GM23338 (cell line): ENCODE results near the gene KCNIP1. TPM values are rescaled to one million over a fixed set of nuclear protein-coding genes. Genes with fewer than 3 reads are reported as not detected.
A peak's percentile ranks its signal among the peaks of the same experiment; 100 is the strongest.

Experiments
- ATAC-seq: fragments of 200-7000 bp; cut with Tn5 transposase; 3 replicates; pipeline ENCODE4 v1.9.1; 2020
- DNase-seq: peaks from one replicate; pipeline ENCODE4 v3.0.0-alpha.2; 2015; ENCODE audit warnings: low spot score
- H2AFZ ChIP-seq: fragments of 200-600 bp; sonication (generic); 2 replicates; pipeline ENCODE4 v1.8.0; 2016; ENCODE audit warnings: antibody characterized with exemption, mild to moderate bottlenecking, moderate library complexity
- H3F3A ChIP-seq: fragments of 200-600 bp; sonication (generic); replicated peaks from 2 replicates; pipeline ENCODE4 v1.8.0; 2017; ENCODE audit warnings: antibody characterized with exemption, mixed run types, low read depth
- H3K27ac ChIP-seq: fragments of 200-600 bp; sonication (generic); 2 replicates; pipeline ENCODE4 v1.6.1; 2016; ENCODE audit warnings: low read depth
- H3K27me3 ChIP-seq: fragments of 200-600 bp; sonication (generic); 2 replicates; pipeline ENCODE4 v1.8.0; 2016; ENCODE audit warnings: mild to moderate bottlenecking, mixed run types, moderate library complexity; ENCODE audit not compliant: insufficient read depth
- H3K36me3 ChIP-seq: fragments of 200-600 bp; sonication (generic); 2 replicates; pipeline ENCODE4 v1.8.0; 2016; ENCODE audit warnings: mild to moderate bottlenecking; ENCODE audit not compliant: insufficient read depth
- H3K4me1 ChIP-seq: fragments of 200-600 bp; sonication (generic); 2 replicates; pipeline ENCODE4 v1.8.0; 2016; ENCODE audit warnings: mild to moderate bottlenecking, moderate library complexity; ENCODE audit not compliant: insufficient read depth
- H3K4me2 ChIP-seq: fragments of 200-600 bp; sonication (generic); 2 replicates; pipeline ENCODE4 v1.7.1; 2017; ENCODE audit warnings: mixed run types
- H3K4me3 ChIP-seq: fragments of 200-600 bp; sonication (generic); 2 replicates; pipeline ENCODE4 v1.6.1; 2016; ENCODE audit warnings: mixed run types
- H3K79me2 ChIP-seq: fragments of 200-600 bp; sonication (generic); replicated peaks from 2 replicates; pipeline ENCODE4 v1.8.0; 2017; ENCODE audit warnings: mild to moderate bottlenecking; ENCODE audit not compliant: insufficient read depth
- H3K9me2 ChIP-seq: fragments of 200-600 bp; sonication (generic); 2 replicates; pipeline ENCODE4 v1.8.0; 2017; ENCODE audit not compliant: insufficient read depth
- H4K20me1 ChIP-seq: fragments of 200-600 bp; sonication (generic); replicated peaks from 2 replicates; pipeline ENCODE4 v1.8.0; 2017; ENCODE audit warnings: mild to moderate bottlenecking; ENCODE audit not compliant: insufficient read depth
- H3K27ac Mint-ChIP-seq: 2 replicates; pipeline ENCODE4 v1.8.0; 2020; ENCODE audit warnings: inconsistent platforms, mild to moderate bottlenecking, moderate library complexity, mixed read lengths
- H3K27me3 Mint-ChIP-seq: 3 replicates; pipeline ENCODE4 v1.8.0; 2022; ENCODE audit warnings: low read depth, mild to moderate bottlenecking, moderate library complexity, mixed read lengths, inconsistent platforms; ENCODE audit not compliant: insufficient read depth, poor library complexity
- H3K36me3 Mint-ChIP-seq: 3 replicates; pipeline ENCODE4 v1.8.0; 2021; ENCODE audit warnings: low read depth, mild to moderate bottlenecking, inconsistent platforms, moderate library complexity, mixed read lengths
- H3K4me1 Mint-ChIP-seq: 3 replicates; pipeline ENCODE4 v1.8.0; 2020; ENCODE audit warnings: mild to moderate bottlenecking, inconsistent platforms, mixed read lengths
- H3K4me3 Mint-ChIP-seq: 3 replicates; pipeline ENCODE4 v1.8.0; 2021; ENCODE audit warnings: moderate library complexity, mild to moderate bottlenecking, inconsistent platforms, mixed read lengths
- H3K9me3 Mint-ChIP-seq: 3 replicates; pipeline ENCODE4 v1.8.0; 2020; ENCODE audit warnings: moderate library complexity, mild to moderate bottlenecking, inconsistent platforms, mixed read lengths
- EZH2 ChIP-seq: fragments of 200-600 bp; sonication (generic); IDR thresholded peaks from one replicate; pipeline ENCODE4 v1.8.0; 2017; ENCODE audit warnings: antibody characterized with exemption, mild to moderate bottlenecking, low read depth; ENCODE audit not compliant: unreplicated experiment
- NANOG ChIP-seq: IDR thresholded peaks from 2 replicates; pipeline ENCODE4 v1.6.1; 2016; ENCODE audit warnings: antibody characterized with exemption, borderline replicate concordance
- POLR2AphosphoS5 ChIP-seq: IDR thresholded peaks from 2 replicates; pipeline ENCODE4 v1.6.1; 2016; ENCODE audit warnings: antibody characterized with exemption, low read depth
- ZNF114 ChIP-seq: fragments of 250-450 bp; sonication (Bioruptor Pico); IDR thresholded peaks from 2 replicates; pipeline ENCODE4 v1.5.0; 2020; ENCODE audit warnings: mild to moderate bottlenecking, moderate library complexity
- ZNF331 ChIP-seq: fragments of 250-450 bp; sonication (Bioruptor Pico); IDR thresholded peaks from 2 replicates; pipeline ENCODE4 v1.5.0; 2020; ENCODE audit warnings: low read depth, mild to moderate bottlenecking, moderate library complexity
- polyA plus RNA-seq: library from polyadenylated mRNA; unstranded; fragments of >200 nt; fragmentation: Nextera tagmentation; extraction: Ambion mirVana; gene quantifications from 2 replicates; pipeline ENCODE4 v1.2.1, GENCODE V29; 2016
- total RNA-seq: library from RNA; depleted of rRNA; stranded (reverse); fragments of >200 nt; shearing (Covaris generic); gene quantifications from 2 replicates; pipeline ENCODE4 v1.2.3, GENCODE V29; 2014
- TF ChIP-seq, protein P1 (sequence below): IDR thresholded peaks from 2 replicates; pipeline ENCODE4 v1.6.1; 2016; ENCODE audit warnings: antibody characterized with exemption
- TF ChIP-seq, protein P2 (sequence below): fragments of 250-450 bp; sonication (Bioruptor Pico); IDR thresholded peaks from 2 replicates; pipeline ENCODE4 v1.5.0; 2020; ENCODE audit warnings: mild to moderate bottlenecking, moderate library complexity
- TF ChIP-seq, protein P3 (sequence below), 2 experiments: fragments of 200-600 bp in 1 of 2; sonication (generic) in 1 of 2; conservative IDR thresholded peaks; 2 replicates each; pipeline versions ENCODE4 v1.5.1 to v1.6.1; 2016 to 2017; ENCODE audit warnings: antibody characterized with exemption in 2 of 2, low read depth in 2 of 2, mild to moderate bottlenecking in 2 of 2, moderate library complexity in 1 of 2

KCNIP1 gene
- total and polyA plus RNA-seq, 2 experiments from 2014 or later: 0.31 to 0.87 TPM

DNA sequence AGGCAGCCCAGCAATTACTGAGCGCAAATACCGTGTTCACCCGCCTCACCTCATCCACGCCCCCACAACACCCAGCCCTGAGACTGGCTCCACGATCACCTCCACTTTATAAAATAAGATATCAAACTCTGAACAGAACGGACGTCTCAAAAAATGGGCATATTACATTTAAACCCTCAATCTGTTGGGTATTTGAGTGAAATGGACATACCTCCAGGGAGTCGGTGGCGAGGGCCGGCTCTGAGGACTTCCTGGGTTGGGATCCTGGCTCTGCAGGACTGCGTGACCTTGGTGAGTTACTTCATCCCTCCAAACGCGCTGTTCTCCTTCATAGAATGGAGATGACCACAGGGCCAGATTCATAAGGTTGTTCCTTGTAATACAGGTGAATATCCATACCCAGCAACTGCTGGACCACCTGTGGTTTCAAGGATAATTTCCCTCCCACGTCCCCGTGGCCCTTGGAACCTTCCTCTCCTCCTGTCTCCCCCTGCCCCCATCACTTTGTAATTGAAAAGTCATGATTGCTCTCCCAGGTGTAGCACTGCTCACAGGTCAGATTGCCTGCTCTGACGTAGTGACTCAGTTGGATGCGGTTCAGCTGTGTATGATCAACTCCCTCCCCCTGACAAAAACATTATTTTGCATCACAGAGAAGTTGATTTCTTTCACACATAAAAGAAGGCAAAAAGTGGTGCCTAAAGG lies 135.6 kb downstream of the KCNIP1 start:
- no peaks in the 10 kb centered on the region for H3K36me3 ChIP-seq
- DNase-seq: no peak
- no peaks in the 10 kb centered on the region for H3K79me2 ChIP-seq
- H3K9me3 Mint-ChIP-seq: no peaks in the 10 kb centered on the region; the same call in 2 of the 3 replicates
- H3F3A ChIP-seq: peaks cover 6% of the 10 kb centered on the region; the same call in 1 of the 2 replicates
- peaks cover 17% of the 10 kb centered on the region for H3K4me1 ChIP-seq
- ATAC-seq: peak; percentile 11; the same call in 2 of the 3 replicates
- H2AFZ ChIP-seq: no peak overlapping the region
- no peak overlapping the region for H3K4me3 ChIP-seq
- peak overlapping the region; percentile 65 for H3K4me2 ChIP-seq
- no peak overlapping the region for H3K27ac Mint-ChIP-seq
- TF ChIP-seq, protein P1, sequence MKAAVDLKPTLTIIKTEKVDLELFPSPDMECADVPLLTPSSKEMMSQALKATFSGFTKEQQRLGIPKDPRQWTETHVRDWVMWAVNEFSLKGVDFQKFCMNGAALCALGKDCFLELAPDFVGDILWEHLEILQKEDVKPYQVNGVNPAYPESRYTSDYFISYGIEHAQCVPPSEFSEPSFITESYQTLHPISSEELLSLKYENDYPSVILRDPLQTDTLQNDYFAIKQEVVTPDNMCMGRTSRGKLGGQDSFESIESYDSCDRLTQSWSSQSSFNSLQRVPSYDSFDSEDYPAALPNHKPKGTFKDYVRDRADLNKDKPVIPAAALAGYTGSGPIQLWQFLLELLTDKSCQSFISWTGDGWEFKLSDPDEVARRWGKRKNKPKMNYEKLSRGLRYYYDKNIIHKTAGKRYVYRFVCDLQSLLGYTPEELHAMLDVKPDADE: no peak
- H3K27me3 Mint-ChIP-seq: peaks cover 6% of the 10 kb centered on the region
- peaks cover 25% of the 10 kb centered on the region for H3K4me1 Mint-ChIP-seq
- H3K27ac ChIP-seq: no peak overlapping the region
- H3K27me3 ChIP-seq: no peaks in the 10 kb centered on the region
- H4K20me1 ChIP-seq: no peaks in the 10 kb centered on the region
- H3K36me3 Mint-ChIP-seq: no peaks in the 10 kb centered on the region
- 0 out of 2 replicates have a peak, but pooled peaks cover 7% of the 10 kb centered on the region for H3K9me2 ChIP-seq
- H3K4me3 Mint-ChIP-seq: no peak overlapping the region; the same call in 2 of the 3 replicates

DNA sequence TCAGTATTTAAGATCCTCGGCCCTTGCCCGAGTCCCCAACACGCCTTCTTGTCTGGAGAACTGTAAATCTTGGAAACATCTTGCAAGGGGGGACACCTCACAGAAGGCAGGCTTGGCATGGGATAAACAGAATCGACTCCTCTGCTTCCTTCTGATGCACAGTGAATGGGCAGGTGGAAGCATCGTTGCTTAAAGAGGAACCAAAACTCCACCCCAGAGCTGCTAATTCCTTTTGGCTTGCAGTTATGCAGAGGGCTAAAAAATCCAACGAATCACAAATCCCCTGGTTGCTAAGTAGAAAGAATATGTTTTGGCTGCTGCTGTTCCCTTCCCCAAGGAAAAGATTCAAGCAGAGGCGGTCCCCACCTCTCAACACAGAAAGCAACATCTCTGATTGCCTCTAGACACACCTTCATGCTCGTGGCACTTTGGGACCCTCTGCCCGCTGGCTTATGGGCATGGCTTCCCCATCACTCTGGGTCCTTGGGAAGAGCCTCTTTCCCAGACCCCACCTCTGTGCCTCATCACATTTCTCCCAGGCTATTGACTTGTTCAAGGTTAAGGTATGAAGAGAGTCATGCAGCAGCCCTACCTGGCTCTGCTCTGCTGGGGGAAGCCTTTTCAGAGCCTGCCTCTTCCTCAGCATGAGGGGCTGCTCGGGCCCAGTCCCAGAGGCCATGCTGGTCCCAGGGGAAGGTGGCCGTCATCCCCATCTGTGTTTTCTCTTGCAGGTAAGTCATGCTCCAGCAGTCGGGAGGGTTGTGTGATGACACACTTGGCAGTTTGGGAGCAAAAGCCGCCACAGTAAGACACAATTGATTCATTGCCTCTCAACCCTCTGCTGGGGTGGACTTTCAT lies 137.1 kb downstream of the KCNIP1 start:
- peaks cover 20% of the 10 kb centered on the region for H3K4me1 Mint-ChIP-seq
- ATAC-seq (no peak), DNase-seq (no peak)
- Histone ChIP-seq H3K27ac (no peak overlapping the region), H3K36me3 (no peaks in the 10 kb centered on the region), H3K27me3 (no peaks in the 10 kb centered on the region), H3K4me1 (peaks cover 12% of the 10 kb centered on the region), H3K4me2 (no peak overlapping the region), H3K79me2 (no peaks in the 10 kb centered on the region), H3F3A (peaks cover 4% of the 10 kb centered on the region; the same call in 1 of the 2 replicates), H4K20me1 (no peaks in the 10 kb centered on the region), H2AFZ (no peak overlapping the region), H3K9me2 (0 out of 2 replicates have a peak, but pooled peaks cover 7% of the 10 kb centered on the region), H3K4me3 (no peak overlapping the region)
- no peak overlapping the region for H3K4me3 Mint-ChIP-seq
- H3K9me3 Mint-ChIP-seq: no peaks in the 10 kb centered on the region; the same call in 2 of the 3 replicates
- no peaks in the 10 kb centered on the region for H3K36me3 Mint-ChIP-seq
- H3K27me3 Mint-ChIP-seq: peaks cover 4% of the 10 kb centered on the region
- no peak overlapping the region for H3K27ac Mint-ChIP-seq
- TF ChIP-seq, protein P1: no peak
- TF ChIP-seq, protein P2, sequence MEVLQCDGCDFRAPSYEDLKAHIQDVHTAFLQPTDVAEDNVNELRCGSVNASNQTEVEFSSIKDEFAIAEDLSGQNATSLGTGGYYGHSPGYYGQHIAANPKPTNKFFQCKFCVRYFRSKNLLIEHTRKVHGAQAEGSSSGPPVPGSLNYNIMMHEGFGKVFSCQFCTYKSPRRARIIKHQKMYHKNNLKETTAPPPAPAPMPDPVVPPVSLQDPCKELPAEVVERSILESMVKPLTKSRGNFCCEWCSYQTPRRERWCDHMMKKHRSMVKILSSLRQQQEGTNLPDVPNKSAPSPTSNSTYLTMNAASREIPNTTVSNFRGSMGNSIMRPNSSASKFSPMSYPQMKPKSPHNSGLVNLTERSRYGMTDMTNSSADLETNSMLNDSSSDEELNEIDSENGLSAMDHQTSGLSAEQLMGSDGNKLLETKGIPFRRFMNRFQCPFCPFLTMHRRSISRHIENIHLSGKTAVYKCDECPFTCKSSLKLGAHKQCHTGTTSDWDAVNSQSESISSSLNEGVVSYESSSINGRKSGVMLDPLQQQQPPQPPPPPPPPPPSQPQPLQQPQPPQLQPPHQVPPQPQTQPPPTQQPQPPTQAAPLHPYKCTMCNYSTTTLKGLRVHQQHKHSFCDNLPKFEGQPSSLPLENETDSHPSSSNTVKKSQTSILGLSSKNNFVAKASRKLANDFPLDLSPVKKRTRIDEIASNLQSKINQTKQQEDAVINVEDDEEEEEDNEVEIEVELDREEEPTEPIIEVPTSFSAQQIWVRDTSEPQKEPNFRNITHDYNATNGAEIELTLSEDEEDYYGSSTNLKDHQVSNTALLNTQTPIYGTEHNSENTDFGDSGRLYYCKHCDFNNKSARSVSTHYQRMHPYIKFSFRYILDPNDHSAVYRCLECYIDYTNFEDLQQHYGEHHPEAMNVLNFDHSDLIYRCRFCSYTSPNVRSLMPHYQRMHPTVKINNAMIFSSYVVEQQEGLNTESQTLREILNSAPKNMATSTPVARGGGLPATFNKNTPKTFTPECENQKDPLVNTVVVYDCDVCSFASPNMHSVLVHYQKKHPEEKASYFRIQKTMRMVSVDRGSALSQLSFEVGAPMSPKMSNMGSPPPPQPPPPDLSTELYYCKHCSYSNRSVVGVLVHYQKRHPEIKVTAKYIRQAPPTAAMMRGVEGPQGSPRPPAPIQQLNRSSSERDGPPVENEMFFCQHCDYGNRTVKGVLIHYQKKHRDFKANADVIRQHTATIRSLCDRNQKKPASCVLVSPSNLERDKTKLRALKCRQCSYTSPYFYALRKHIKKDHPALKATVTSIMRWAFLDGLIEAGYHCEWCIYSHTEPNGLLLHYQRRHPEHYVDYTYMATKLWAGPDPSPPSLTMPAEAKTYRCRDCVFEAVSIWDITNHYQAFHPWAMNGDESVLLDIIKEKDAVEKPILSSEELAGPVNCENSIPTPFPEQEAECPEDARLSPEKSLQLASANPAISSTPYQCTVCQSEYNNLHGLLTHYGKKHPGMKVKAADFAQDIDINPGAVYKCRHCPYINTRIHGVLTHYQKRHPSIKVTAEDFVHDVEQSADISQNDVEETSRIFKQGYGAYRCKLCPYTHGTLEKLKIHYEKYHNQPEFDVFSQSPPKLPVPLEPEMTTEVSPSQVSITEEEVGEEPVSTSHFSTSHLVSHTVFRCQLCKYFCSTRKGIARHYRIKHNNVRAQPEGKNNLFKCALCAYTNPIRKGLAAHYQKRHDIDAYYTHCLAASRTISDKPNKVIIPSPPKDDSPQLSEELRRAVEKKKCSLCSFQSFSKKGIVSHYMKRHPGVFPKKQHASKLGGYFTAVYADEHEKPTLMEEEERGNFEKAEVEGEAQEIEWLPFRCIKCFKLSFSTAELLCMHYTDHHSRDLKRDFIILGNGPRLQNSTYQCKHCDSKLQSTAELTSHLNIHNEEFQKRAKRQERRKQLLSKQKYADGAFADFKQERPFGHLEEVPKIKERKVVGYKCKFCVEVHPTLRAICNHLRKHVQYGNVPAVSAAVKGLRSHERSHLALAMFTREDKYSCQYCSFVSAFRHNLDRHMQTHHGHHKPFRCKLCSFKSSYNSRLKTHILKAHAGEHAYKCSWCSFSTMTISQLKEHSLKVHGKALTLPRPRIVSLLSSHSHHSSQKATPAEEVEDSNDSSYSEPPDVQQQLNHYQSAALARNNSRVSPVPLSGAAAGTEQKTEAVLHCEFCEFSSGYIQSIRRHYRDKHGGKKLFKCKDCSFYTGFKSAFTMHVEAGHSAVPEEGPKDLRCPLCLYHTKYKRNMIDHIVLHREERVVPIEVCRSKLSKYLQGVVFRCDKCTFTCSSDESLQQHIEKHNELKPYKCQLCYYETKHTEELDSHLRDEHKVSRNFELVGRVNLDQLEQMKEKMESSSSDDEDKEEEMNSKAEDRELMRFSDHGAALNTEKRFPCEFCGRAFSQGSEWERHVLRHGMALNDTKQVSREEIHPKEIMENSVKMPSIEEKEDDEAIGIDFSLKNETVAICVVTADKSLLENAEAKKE (CRISPR knock-in tag): no peak
- TF ChIP-seq POLR2AphosphoS5 (no peak), ZNF114 (no peak), EZH2 (no peak), ZNF331 (CRISPR knock-in tag) (no peak), NANOG (no peak)
- TF ChIP-seq, protein P3, sequence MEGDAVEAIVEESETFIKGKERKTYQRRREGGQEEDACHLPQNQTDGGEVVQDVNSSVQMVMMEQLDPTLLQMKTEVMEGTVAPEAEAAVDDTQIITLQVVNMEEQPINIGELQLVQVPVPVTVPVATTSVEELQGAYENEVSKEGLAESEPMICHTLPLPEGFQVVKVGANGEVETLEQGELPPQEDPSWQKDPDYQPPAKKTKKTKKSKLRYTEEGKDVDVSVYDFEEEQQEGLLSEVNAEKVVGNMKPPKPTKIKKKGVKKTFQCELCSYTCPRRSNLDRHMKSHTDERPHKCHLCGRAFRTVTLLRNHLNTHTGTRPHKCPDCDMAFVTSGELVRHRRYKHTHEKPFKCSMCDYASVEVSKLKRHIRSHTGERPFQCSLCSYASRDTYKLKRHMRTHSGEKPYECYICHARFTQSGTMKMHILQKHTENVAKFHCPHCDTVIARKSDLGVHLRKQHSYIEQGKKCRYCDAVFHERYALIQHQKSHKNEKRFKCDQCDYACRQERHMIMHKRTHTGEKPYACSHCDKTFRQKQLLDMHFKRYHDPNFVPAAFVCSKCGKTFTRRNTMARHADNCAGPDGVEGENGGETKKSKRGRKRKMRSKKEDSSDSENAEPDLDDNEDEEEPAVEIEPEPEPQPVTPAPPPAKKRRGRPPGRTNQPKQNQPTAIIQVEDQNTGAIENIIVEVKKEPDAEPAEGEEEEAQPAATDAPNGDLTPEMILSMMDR (conservative IDR thresholded peaks at IDR 0.05; ENCODE audit: low read depth in 2 of 2): no peak
